Urinary bladder (tissue), 4 donors: Measurements from ENCODE around the gene SLC13A3. TPM values are rescaled to one million over a fixed set of nuclear protein-coding genes. Genes with fewer than 3 reads are reported as not detected.

Experiments
- DNase-seq: peaks from one replicate; pipeline ENCODE4 v3.0.0-alpha.2; 2015; ENCODE audit errors: extremely low spot score
- H3K27ac ChIP-seq: one replicate; pipeline ENCODE4 v1.5.1; 2013; ENCODE audit warnings: low read depth, mild to moderate bottlenecking, moderate library complexity
- H3K36me3 ChIP-seq: one replicate; pipeline ENCODE4 v1.6.1; 2013; ENCODE audit warnings: mild to moderate bottlenecking, moderate library complexity; ENCODE audit not compliant: insufficient read depth
- H3K4me1 ChIP-seq: one replicate; pipeline ENCODE4 v1.6.1; 2013; ENCODE audit warnings: mild to moderate bottlenecking, moderate library complexity; ENCODE audit not compliant: insufficient read depth
- H3K4me3 ChIP-seq: one replicate; pipeline ENCODE4 v1.5.1; 2013; ENCODE audit warnings: low read depth, low read length
- WGBS: extraction: QIAGEN DNeasy Blood & Tissue Kit; methylation state at CpG from one replicate; pipeline ENCODE4 v1.1.7; 2013; 5-methylcytosine and 5-hydroxymethylcytosine counted together
- polyA plus RNA-seq: library from polyadenylated mRNA; stranded (reverse); fragments of 200-250 nt; gene quantifications from one replicate; pipeline ENCODE4 v1.2.3, GENCODE V29; 2013
- total RNA-seq: library from RNA; depleted of rRNA; stranded (reverse); fragments of >200 nt; gene quantifications from one replicate; pipeline ENCODE4 v1.2.3, GENCODE V29; 2014
- donor health status: healthy with polysubstance abuse.
- donor health status: healthy.

SLC13A3 gene
- total and polyA plus RNA-seq, 2 donors = 0.77 to 5.4 TPM

DNA sequence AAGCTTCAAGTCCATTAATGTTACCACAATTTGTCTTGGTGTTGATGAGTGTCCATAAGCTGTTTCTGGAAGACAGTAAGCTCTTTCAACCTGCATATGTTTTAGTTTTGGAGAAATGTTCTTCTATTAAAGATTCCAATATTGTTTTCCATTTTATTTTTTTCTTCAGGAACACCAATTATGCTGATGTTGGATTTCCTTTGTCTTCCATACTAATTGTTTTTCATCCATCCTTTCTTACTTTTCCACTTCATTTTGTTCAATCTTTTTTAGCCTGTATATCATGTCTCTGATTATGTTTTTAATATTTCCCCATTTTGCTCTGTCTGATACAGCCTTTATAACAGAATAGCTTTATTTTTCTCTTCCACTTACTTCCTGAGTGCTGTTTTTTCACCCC is 21.9 kb downstream of the SLC13A3 start:
- Histone ChIP-seq H3K4me3 (no peak overlapping the region), H3K4me1 (no peaks in the 10 kb centered on the region), H3K27ac (no peak overlapping the region), H3K36me3 (no peaks in the 10 kb centered on the region)
- no peak for DNase-seq

DNA sequence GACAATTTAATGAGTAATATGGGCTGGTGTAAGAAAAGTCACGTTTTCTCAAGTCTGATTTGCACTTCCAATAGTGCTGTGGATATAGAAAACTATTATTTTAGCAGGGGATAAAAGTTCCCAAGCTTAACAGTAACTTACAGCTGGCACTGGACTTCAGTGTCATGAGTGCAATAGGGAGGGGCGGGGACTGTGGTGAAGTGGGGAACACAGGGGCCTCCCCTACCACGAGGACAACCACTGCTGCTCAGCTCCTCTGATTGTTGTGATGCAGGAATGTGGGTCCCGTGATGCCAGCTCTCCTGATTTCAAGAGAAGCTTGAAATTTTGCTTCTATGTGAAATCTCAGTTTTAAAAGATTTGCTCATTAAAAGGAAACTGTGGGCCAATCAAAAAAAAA is 24.0 kb downstream of the SLC13A3 start:
- no peak overlapping the region for H3K27ac ChIP-seq
- no peak for DNase-seq
- H3K4me3 ChIP-seq = no peak overlapping the region
- H3K4me1 ChIP-seq = no peaks in the 10 kb centered on the region
- H3K36me3 ChIP-seq = no peaks in the 10 kb centered on the region
- 79% methylated on average over 4 of the region's 4 CpGs for WGBS

DNA sequence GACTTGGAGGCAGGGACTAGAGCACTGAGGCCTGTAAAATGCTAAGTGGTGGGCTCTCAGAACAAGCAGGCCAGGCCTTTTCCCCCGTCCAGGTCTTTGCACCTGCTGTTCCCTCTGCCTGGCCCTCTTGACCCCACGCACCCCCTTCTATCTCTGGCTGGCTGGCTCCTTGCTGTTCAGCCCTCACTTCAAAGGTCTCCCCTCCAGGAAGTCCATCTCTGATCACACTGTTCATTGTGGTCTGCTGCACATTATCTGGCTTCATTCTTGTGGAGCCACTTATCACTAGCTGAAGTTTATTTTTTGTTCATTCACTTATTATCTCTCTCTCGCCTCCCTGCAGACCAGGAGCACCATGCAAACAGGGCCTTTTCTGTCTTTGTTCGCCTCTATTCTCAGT is 24.5 kb downstream of the SLC13A3 start:
- DNase-seq = no peak
- Histone ChIP-seq H3K27ac (no peak overlapping the region), H3K4me1 (no peaks in the 10 kb centered on the region), H3K36me3 (no peaks in the 10 kb centered on the region), H3K4me3 (no peak overlapping the region)
- 77% methylated on average over 4 of the region's 4 CpGs for WGBS

DNA sequence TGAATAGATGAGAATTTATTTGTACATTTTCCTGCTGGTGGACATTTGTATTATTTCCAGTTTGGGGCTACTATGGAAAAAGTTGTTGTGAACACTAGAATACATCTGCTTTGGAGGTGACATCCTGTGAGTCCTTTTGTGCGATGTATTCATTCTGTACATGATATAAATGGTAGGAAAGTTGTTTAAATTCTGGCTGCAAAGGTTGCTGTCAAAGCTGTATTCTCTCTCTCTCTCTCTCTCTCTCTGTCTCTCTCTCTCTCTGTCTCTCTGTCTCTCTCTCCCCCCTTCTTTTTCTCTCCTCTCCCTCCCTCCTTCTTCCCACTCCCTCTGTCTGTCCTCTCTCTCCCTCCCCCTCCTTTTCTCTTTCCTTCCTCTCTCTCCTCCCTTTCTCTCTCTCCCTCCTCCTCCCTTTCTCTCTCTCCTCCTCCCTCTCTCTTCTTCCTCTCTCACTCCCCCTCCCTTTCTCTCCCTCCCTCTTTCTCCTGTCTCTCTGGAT is 25.3 kb downstream of the SLC13A3 start:
- H3K27ac ChIP-seq = no peak overlapping the region
- no peak overlapping the region for H3K4me3 ChIP-seq
- no peaks in the 10 kb centered on the region for H3K36me3 ChIP-seq
- WGBS = 100% methylated on average over 1 of the region's 1 CpG
- H3K4me1 ChIP-seq = no peaks in the 10 kb centered on the region
- DNase-seq = no peak

DNA sequence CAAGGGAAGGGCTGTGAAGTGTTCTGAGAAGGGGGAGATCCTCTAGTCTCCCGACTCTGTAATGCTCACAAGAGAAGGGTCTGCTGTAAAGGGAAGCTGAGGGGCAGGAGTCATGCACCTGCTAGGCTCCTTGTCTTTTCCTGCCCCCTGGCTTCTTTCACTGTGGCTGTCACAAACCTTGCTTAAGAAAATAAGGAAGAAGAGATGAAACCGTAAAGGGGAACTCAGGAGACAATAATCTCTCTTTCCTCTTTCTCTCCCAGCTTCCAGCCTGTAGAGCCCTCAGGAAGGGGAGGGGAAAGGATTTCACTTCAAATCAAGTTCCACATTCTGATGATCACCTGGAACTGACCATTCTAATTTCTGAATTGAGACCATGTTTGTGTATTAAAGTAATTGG is 26.3 kb downstream of the SLC13A3 start:
- no peak overlapping the region for H3K4me3 ChIP-seq

DNA sequence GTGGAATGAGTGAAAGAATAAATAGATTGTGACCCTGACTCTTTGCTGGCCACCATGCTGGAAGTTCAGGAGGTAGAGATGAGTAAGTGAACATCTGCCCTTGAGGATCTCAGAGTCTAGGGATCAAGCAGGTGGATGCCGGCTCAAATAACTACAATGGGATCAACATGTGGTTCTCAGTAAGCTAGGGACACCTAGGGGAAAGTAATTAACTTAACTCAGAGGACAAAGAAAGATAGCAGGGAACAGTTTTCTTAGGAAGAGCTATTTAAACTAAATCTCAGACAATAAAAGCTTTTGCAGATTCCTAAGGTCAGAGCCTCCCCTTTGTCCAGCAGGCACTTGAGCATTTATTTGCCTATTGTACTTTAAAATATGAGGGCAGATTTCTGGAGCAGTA is 29.1 kb downstream of the SLC13A3 start:
- H3K27ac ChIP-seq = no peak overlapping the region
- 43% methylated on average over 1 of the region's 1 CpG for WGBS

More for the DNA sequence above, 26.3 kb downstream of the SLC13A3 start:
- Histone ChIP-seq H3K36me3 (no peaks in the 10 kb centered on the region), H3K27ac (no peak overlapping the region), H3K4me1 (no peaks in the 10 kb centered on the region)
- DNase-seq = no peak
- 73% methylated on average over 2 of the region's 2 CpGs for WGBS

DNA sequence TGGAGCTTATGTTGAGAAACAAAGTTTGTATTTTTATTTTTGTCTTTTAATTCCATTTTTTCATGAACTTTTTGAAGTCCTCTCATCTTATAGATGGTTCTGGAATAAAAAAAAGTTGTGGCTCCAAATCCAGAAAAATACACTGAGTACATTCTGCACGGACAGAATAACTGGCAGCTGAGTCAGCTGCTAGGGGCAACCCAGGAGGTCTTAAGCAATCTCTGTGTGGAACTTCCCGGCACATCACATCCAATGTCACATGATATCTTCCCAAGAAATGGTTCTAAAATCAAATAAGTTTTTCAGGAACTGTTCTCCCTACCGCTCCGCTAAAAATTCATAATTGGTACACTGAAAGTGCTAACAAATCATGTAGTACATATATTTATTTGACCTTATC is 29.8 kb downstream of the SLC13A3 start:
- Histone ChIP-seq H3K27ac (no peak overlapping the region), H3K36me3 (no peaks in the 10 kb centered on the region), H3K4me3 (no peak overlapping the region), H3K4me1 (no peaks in the 10 kb centered on the region)
- DNase-seq = no peak
- 81% methylated on average over 4 of the region's 4 CpGs for WGBS

More for the DNA sequence above, 29.1 kb downstream of the SLC13A3 start:
- DNase-seq = no peak
- no peaks in the 10 kb centered on the region for H3K4me1 ChIP-seq
- H3K4me3 ChIP-seq = no peak overlapping the region
- H3K36me3 ChIP-seq = no peaks in the 10 kb centered on the region

DNA sequence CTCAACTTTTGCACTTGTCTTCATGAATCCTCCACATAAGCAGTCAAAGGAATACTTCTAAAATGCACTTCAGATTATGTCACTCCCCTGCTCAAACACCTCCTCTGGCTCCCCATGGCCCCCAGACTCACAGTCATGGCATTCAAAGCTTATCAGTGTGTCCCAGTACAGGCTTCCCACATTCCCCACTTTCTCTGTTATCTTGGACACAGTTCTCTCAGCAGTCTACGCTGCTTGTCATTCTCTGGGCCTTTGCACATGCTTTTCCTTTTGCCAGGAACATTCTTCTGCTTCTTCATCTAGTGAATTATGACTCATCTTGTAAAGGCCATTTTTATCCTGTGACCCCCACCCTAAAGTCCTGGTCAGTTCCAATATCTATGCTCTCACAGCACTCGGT is 31.8 kb downstream of the SLC13A3 start:
- Histone ChIP-seq H3K4me1 (no peaks in the 10 kb centered on the region), H3K36me3 (no peaks in the 10 kb centered on the region), H3K4me3 (no peak overlapping the region), H3K27ac (no peak overlapping the region)
- DNase-seq = no peak
- WGBS = 91% methylated on average over 2 of the region's 2 CpGs

DNA sequence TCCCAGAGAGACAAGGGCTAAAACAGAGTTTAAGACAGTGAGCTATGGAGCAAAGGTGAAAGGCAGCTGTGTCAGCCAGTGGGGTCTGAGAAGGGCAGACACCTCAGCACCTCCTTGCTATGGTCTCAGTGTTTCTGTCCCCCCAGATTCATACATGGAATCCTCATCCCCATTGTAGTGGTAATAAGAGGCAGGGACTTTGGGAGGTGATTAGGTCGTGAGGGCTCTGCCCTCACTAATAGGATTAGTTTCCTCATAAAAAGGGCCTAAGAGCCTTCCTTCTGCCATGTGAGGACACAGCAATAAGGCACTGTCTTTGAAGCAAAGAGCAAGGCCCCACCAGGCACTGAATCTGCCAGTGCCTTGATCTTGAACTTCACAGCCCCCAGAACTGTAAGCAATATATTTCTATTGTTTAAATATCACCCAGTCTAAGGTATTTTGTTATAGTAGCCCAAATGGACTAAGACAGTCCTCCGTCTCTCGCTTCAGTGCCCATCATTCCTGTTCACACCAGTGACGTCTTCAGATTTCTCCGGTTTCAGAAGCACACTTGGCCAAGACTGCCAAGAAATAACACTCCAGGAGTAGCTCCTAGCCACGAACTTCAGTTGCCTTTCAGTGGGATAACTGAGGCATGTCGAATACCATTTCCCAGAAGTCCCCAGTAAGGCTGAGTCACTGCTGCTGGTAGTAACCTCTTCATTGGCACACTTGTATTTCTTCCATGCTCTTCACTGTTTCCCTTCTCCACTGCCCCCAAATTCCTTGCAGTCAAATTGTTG is 32.8 kb downstream of the SLC13A3 start:
- no peaks in the 10 kb centered on the region for H3K36me3 ChIP-seq
- H3K27ac ChIP-seq = no peak overlapping the region
- 81% methylated on average over 7 of the region's 7 CpGs for WGBS
- H3K4me3 ChIP-seq = no peak overlapping the region
- H3K4me1 ChIP-seq = no peaks in the 10 kb centered on the region
- no peak for DNase-seq

DNA sequence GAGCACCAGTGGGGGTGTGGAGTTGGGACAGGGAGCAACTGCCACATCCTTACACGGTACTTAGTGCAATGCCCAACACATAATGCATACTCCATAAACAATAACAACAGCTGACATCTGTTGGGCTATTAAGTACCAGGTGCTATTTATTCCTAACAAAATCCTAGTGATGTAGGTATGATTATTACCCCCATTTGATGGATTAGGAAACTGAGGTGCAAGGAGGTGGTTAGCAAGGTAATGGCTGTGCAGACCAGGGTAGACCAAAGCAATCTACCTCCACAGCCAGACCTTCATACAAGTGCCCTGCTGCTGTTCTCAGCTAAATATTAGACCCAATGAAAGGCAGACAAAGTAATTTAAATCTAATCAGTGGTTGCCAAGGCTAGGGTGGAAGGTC is 36.8 kb downstream of the SLC13A3 start:
- H3K4me1 ChIP-seq = no peaks in the 10 kb centered on the region
- DNase-seq = no peak
- 84% methylated on average over 1 of the region's 1 CpG for WGBS
- H3K36me3 ChIP-seq = no peaks in the 10 kb centered on the region
- no peak overlapping the region for H3K4me3 ChIP-seq
- no peak overlapping the region for H3K27ac ChIP-seq

DNA sequence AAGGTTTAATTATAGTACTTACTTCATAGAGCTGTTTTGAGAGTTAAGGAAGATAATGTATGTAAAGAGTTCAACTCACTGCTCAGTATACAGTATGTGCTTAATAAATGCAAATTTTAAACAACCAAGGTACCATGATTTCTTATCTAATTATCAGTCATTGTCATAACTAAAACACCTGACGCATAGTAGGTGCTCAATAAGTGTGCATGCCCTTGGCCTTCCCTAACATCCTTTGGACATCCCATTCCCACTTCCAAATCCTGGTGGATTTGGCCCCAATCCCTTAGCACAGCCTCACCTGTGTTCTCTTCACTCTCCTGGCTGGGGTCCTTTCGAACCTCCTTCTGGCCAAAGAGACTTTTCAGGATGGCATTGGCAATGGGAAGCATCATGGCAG is 41.1 kb downstream of the SLC13A3 start:
- DNase-seq = no peak
- H3K27ac ChIP-seq = no peak overlapping the region

DNA sequence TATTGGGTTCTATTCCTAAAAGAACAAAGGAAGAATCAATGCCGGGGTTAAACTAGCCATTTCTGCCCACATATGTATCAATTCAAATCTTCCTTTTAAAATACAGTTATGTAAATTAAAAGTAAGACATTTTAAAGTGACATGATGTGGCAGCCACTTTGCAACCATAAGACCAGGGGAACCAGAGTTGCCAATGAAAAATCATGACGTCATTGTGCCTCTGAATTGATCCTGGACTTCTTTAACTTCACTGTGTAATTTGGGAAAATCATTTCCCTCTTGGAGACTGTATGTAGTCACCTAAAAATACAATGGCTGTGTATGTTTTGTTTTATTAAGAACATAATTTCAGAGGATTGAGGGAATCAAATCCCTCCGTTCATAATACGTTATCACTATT is 42.2 kb downstream of the SLC13A3 start:
- Histone ChIP-seq H3K27ac (no peak overlapping the region), H3K4me3 (no peak overlapping the region), H3K36me3 (no peaks in the 10 kb centered on the region), H3K4me1 (no peaks in the 10 kb centered on the region)
- DNase-seq = no peak
- 95% methylated on average over 4 of the region's 4 CpGs for WGBS

More for the DNA sequence above, 41.1 kb downstream of the SLC13A3 start:
- Histone ChIP-seq H3K4me1 (no peaks in the 10 kb centered on the region), H3K36me3 (no peaks in the 10 kb centered on the region), H3K4me3 (no peak overlapping the region)
- 98% methylated on average over 2 of the region's 2 CpGs for WGBS

DNA sequence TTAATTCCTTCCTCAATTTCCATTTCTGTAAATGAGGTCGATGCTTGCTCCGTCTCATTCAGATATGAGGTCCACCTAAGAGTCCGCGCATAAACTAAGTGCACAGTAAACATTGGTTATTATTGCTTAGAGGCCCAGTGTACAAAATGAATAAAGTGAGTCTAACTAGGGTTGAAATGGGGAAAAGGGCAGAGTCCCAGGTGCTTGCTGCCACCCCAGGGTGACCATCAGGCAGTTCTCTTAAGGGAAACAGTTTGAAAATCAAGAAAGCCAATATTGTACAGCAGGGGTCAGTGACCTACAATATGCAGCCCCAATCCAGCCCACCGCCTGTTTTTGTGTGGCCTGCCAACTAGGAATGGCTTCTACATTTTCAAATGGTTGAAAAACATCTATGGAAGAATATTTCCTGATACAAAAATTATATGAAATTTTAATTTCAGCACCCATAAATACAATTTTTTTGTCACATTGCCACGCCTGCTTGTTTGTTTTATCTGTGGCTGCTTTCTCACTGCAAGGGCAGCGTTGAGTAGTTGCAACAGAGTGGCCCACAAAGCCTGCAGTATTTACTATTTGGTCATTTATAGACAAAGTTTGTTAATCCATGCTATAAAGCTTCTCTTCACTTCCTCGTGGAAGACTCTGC is 43.3 kb downstream of the SLC13A3 start:
- H3K36me3 ChIP-seq = no peaks in the 10 kb centered on the region
- 79% methylated on average over 8 of the region's 8 CpGs for WGBS
- H3K27ac ChIP-seq = no peak overlapping the region
- no peaks in the 10 kb centered on the region for H3K4me1 ChIP-seq
- H3K4me3 ChIP-seq = no peak overlapping the region
- DNase-seq = no peak

DNA sequence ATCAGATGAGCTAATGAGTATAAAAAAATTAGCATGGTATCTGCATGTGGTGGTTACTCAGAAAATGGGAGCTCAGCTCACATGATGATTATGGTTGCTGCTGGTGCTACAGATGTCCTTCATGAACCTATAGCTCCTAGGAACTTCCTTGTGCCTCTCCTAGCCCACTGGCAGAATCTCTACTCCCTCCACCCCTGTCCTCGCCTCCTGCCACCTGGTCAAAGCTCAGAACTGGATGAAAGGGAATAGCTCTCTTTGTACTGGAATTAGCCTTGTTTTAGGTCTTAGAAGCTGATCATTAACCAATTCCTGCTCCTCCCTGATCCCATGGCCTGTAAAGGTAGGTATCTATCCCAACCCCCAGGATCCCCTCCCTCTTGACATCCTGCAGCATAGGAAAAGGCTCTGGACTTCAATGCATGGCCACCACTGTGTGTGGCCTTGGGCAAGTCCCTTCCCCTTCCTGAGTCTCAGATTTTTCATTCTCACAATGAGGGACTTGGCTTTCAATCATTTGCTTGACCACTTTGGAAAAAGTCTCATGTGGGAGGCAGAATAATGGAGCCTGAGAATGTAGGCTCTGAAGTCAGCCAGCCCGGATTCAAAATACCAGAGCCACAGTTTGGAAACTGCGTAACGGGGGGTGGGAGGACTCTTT is 43.9 kb downstream of the SLC13A3 start:
- H3K4me1 ChIP-seq = no peaks in the 10 kb centered on the region
- H3K4me3 ChIP-seq = no peak overlapping the region
- DNase-seq = no peak
- no peaks in the 10 kb centered on the region for H3K36me3 ChIP-seq
- WGBS = 96% methylated on average over 4 of the region's 4 CpGs
- H3K27ac ChIP-seq = no peak overlapping the region
